ENCODE results near the gene DSCAM. TPM values are rescaled to one million over a fixed set of nuclear protein-coding genes. Genes with fewer than 3 reads are reported as not detected.

DSCAM gene
- total RNA-seq, 4 donors from 2014 or later: 0.03 TPM; not detected in 3

GRCh38 chr21:40631211-40631610, 215.7 kb downstream of the DSCAM start:
- no peaks in the 10 kb centered on the region for H3K36me3 ChIP-seq
- H3K4me1 ChIP-seq: no peaks in the 10 kb centered on the region
- DNase-seq: no peak
- H3K4me3 ChIP-seq: no peak overlapping the region
- no peak overlapping the region for H3K27ac ChIP-seq
- in situ Hi-C loops (cut with MboI; ENCODE audit: low sequenced_read_pairs in 4 of 4) (no loop called here), intact Hi-C loops (cut with DNase I; ENCODE audit: low total_unique reads) (no loop called here)
- TF ChIP-seq CTCF (IDR thresholded peaks at IDR 0.05 in 4 of 5, conservative IDR thresholded peaks at IDR 0.05 in 1 of 5) (no peak), POLR2A (IDR thresholded peaks at IDR 0.05) (no peak)
- H3K27me3 ChIP-seq: no peaks in the 10 kb centered on the region
- ATAC-seq: no peak
- no peaks in the 10 kb centered on the region for H3K9me3 ChIP-seq

DNA sequence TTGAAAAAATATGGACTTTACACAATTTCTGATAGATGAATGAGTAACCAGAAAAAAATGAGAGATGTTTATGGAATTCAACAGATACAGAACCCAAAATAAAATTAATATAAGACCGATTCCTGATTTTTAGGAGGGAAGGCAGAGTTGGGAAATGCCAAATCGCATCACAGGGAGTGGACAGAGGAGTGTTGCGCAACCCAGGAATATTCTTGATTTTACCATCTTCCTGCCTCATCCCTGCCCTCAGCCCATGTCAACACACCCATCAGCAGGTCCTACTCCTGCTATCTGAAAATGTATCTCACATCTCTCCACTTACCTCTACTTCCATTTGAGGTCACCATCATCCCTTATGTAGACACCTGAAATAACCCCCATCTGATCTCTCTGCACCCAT, 221.0 kb downstream of the DSCAM start:
- H3K27me3 ChIP-seq: no peaks in the 10 kb centered on the region
- H3K27ac ChIP-seq: no peak overlapping the region
- H3K9me3 ChIP-seq: no peaks in the 10 kb centered on the region
- ATAC-seq (no peak), DNase-seq (no peak)
- in situ Hi-C loops (cut with MboI; ENCODE audit: low sequenced_read_pairs in 4 of 4): no loop called here
- TF ChIP-seq POLR2A (IDR thresholded peaks at IDR 0.05) (no peak), CTCF (IDR thresholded peaks at IDR 0.05 in 4 of 5, conservative IDR thresholded peaks at IDR 0.05 in 1 of 5) (no peak)
- intact Hi-C loops (cut with DNase I; ENCODE audit: low total_unique reads): no loop called here
- H3K36me3 ChIP-seq: no peaks in the 10 kb centered on the region
- H3K4me1 ChIP-seq: no peaks in the 10 kb centered on the region
- H3K4me3 ChIP-seq: no peak overlapping the region

DNA sequence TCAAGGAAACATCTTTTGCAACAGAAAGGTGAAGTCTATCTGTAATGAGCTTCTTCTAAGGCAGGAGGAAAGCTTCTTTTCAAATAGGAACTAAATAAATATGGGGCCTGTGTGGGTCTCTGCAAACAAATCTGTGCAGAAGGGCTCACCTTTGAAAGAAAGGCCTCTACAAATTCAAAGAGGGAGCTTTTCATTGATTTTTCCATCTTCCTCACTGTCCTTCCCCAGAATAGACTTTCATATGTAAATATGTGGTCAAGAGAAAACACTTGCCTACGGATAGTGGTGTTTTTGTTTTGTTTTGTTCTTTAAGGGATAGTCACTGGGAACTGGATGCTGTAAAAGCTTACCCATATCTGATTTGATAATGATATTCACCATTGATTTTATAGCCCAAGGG, 223.4 kb downstream of the DSCAM start:
- no peak for DNase-seq
- no peak for ATAC-seq
- no peak overlapping the region for H3K27ac ChIP-seq
- intact Hi-C loops (cut with DNase I; ENCODE audit: low total_unique reads) (no loop called here), in situ Hi-C loops (cut with MboI; ENCODE audit: low sequenced_read_pairs in 4 of 4) (no loop called here)
- no peak for TF ChIP-seq CTCF (IDR thresholded peaks at IDR 0.05 in 4 of 5, conservative IDR thresholded peaks at IDR 0.05 in 1 of 5)
- TF ChIP-seq POLR2A (IDR thresholded peaks at IDR 0.05): no peak
- H3K4me1 ChIP-seq: no peaks in the 10 kb centered on the region
- H3K9me3 ChIP-seq: no peaks in the 10 kb centered on the region
- no peak overlapping the region for H3K4me3 ChIP-seq
- no peaks in the 10 kb centered on the region for H3K27me3 ChIP-seq
- no peaks in the 10 kb centered on the region for H3K36me3 ChIP-seq

GRCh38 chr21:40622531-40622930, 224.4 kb downstream of the DSCAM start:
- Histone ChIP-seq H3K4me1 (no peaks in the 10 kb centered on the region), H3K4me3 (no peak overlapping the region), H3K36me3 (no peaks in the 10 kb centered on the region), H3K27me3 (no peaks in the 10 kb centered on the region), H3K27ac (no peak overlapping the region), H3K9me3 (no peaks in the 10 kb centered on the region)
- intact Hi-C loops (cut with DNase I; ENCODE audit: low total_unique reads): no loop called here
- ATAC-seq (no peak), DNase-seq (no peak)
- in situ Hi-C loops (cut with MboI; ENCODE audit: low sequenced_read_pairs in 4 of 4): no loop called here
- no peak for TF ChIP-seq CTCF (IDR thresholded peaks at IDR 0.05 in 4 of 5, conservative IDR thresholded peaks at IDR 0.05 in 1 of 5)
- TF ChIP-seq POLR2A (IDR thresholded peaks at IDR 0.05): no peak

- Histone ChIP-seq H3K27ac (no peak overlapping the region), H3K36me3 (no peaks in the 10 kb centered on the region), H3K27me3 (no peaks in the 10 kb centered on the region), H3K9me3 (no peaks in the 10 kb centered on the region), H3K4me3 (no peak overlapping the region), H3K4me1 (no peaks in the 10 kb centered on the region)
- DNase-seq (no peak), ATAC-seq (no peak)
- intact Hi-C loops (cut with DNase I; ENCODE audit: low total_unique reads): no loop called here
- in situ Hi-C loops (cut with MboI; ENCODE audit: low sequenced_read_pairs in 4 of 4): no loop called here
- no peak for TF ChIP-seq CTCF (IDR thresholded peaks at IDR 0.05 in 4 of 5, conservative IDR thresholded peaks at IDR 0.05 in 1 of 5)
- no peak for TF ChIP-seq POLR2A (IDR thresholded peaks at IDR 0.05)
Measured at GRCh38 chr21:40620386-40621145, 226.4 kb downstream of the DSCAM start.
